ENCODE results near the gene CWF19L2. TPM values are rescaled to one million over a fixed set of nuclear protein-coding genes. Genes with fewer than 3 reads are reported as not detected.
"Not testable (repeated sequence)": the region's sequence is repeated elsewhere in the genome, so short reads cannot be mapped to it uniquely, and the experiment has no call there.

Gene CWF19L2
- total and polyA plus RNA-seq, 7 donors, result 3.0 to 10.3 (median 8.1) TPM

DNA sequence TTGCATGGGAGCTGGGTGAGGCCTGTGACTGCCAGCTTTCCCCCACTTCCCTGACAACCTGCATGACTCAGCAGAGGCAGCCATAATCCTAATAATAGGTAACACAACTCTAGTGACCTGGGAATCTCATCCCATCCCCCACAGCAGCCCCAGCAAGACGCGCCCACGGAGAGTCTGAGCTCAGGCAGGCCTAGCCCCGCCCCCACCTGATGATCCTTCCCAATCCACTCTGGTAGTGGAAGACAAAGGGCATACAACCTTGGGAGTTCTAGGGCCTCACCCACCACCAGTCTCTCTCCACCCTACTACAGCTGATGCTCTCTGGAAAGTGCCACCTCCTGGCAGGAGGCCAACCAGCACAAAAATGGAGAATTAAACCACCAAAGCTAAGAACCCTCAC lies 60.3 kb downstream of the CWF19L2 start:
- Histone ChIP-seq H3K27ac (no peak overlapping the region), H3K9me3 (no peaks in the 10 kb centered on the region), H3K4me3 (no peak overlapping the region), H3K27me3 (ENCODE audit: insufficient read depth in 3 of 3, low read length in 2 of 3) (no peaks in the 10 kb centered on the region), H3K36me3 (ENCODE audit: insufficient read depth in 1 of 2, low read depth in 1 of 2) (peaks cover 0 to 11% of the 10 kb centered on the region in 2 donors), H3K4me1 (no peaks in the 10 kb centered on the region)
- ATAC-seq (no peak), DNase-seq (no peak)
- 85 to 92% (median 90%) methylated on average over 4 of the region's 4 CpGs for WGBS, 3 donors
- intact Hi-C loops (cut with DNase I), result no loop called here
- TF ChIP-seq, protein P1, sequence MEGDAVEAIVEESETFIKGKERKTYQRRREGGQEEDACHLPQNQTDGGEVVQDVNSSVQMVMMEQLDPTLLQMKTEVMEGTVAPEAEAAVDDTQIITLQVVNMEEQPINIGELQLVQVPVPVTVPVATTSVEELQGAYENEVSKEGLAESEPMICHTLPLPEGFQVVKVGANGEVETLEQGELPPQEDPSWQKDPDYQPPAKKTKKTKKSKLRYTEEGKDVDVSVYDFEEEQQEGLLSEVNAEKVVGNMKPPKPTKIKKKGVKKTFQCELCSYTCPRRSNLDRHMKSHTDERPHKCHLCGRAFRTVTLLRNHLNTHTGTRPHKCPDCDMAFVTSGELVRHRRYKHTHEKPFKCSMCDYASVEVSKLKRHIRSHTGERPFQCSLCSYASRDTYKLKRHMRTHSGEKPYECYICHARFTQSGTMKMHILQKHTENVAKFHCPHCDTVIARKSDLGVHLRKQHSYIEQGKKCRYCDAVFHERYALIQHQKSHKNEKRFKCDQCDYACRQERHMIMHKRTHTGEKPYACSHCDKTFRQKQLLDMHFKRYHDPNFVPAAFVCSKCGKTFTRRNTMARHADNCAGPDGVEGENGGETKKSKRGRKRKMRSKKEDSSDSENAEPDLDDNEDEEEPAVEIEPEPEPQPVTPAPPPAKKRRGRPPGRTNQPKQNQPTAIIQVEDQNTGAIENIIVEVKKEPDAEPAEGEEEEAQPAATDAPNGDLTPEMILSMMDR (IDR thresholded peaks at IDR 0.05), result no peak

DNA sequence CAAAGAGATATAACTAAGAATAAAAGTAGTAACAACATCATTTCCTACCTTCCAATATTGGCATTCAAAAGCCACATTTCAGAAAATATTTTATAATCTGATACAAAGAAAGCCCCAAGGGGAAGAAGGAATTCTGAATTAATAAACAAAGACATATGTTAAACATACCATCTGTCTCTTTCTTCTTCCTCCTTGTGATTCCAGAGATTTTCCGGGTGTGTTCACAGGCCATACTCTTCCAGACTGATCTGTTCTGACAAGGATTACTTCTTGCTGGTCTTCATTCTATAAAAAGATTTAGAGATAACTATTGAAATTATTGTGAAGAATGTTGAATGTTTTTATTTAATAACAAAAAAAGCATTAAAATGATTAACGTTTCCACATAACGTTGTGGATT lies 65.0 kb downstream of the CWF19L2 start:
- intact Hi-C loops (cut with DNase I), result no loop called here
- no peak for DNase-seq
- Histone ChIP-seq H3K9me3 (no peaks in the 10 kb centered on the region), H3K36me3 (ENCODE audit: insufficient read depth in 1 of 2, low read depth in 1 of 2) (peaks cover 0 to 48% of the 10 kb centered on the region in 2 donors), H3K27ac (no peak overlapping the region), H3K4me3 (no peak overlapping the region), H3K4me1 (no peaks in the 10 kb centered on the region), H3K27me3 (ENCODE audit: insufficient read depth in 3 of 3, low read length in 2 of 3) (no peaks in the 10 kb centered on the region)
- no peak for ATAC-seq
- TF ChIP-seq, protein P1 (IDR thresholded peaks at IDR 0.05), result no peak
- 85 to 86% (median 86%) methylated on average over 3 of the region's 3 CpGs for WGBS, 3 donors

DNA sequence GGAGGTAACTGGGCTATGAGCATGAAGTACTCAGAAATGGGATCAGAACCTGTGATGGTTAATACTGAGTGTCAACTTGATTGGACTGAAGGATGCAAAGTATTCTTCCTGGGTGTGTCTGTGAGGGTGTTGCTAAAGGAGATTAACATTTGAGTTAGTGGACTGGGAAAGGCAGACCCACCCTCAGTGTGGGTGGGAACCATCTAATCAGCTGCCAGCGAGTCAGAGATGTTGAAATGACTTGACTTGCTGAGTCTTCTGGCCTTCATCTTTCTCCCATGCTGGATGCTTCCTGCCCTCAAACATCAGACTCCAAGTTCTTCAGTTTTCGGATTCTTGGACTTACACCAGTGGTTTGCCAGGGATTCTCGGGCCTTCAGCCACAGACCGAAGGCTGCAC lies 66.9 kb downstream of the CWF19L2 start:
- DNase-seq; H3K9me3 ChIP-seq; ATAC-seq; H3K27ac ChIP-seq; H3K4me1 ChIP-seq; intact Hi-C loops (cut with DNase I); H3K27me3 ChIP-seq (ENCODE audit: insufficient read depth in 3 of 3, low read length in 2 of 3); H3K4me3 ChIP-seq: not testable (repeated sequence)
- 96 to 99% (median 97%) methylated on average over 4 of the region's 4 CpGs for WGBS, 3 donors
- H3K36me3 ChIP-seq (ENCODE audit: insufficient read depth in 1 of 2, low read depth in 1 of 2), result peaks cover 0 to 48% of the 10 kb centered on the region in 2 donors

DNA sequence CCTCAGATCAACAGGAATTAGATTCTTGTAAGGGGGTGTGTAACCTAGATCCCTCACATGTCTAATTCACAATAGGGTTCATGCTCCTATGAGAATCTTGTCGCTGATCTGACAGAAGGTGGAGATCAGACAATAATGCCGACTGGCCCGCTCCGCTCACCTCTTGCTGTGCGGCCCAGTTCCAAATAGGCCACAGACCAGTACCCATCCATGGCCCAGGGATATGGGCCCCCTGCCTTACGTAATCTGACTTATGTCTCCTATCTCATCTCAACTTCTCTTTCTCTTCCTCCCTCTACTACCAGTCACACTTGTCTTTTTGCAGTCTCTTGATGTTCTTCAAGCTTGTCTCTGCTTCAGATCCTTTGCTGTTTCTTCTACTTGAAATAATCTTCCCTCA lies 70.0 kb downstream of the CWF19L2 start:
- intact Hi-C loops (cut with DNase I), result no loop called here
- WGBS, 3 donors, result 93 to 98% (median 98%) methylated on average over 6 of the region's 6 CpGs
- TF ChIP-seq, protein P1 (IDR thresholded peaks at IDR 0.05), result no peak
- Histone ChIP-seq H3K36me3 (ENCODE audit: insufficient read depth in 1 of 2, low read depth in 1 of 2) (peaks cover 0 to 45% of the 10 kb centered on the region in 2 donors), H3K27me3 (ENCODE audit: insufficient read depth in 3 of 3, low read length in 2 of 3) (no peaks in the 10 kb centered on the region), H3K27ac (no peak overlapping the region), H3K4me3 (no peak overlapping the region), H3K9me3 (no peaks in the 10 kb centered on the region), H3K4me1 (no peaks in the 10 kb centered on the region)
- ATAC-seq, result no peak
- no peak for DNase-seq

DNA sequence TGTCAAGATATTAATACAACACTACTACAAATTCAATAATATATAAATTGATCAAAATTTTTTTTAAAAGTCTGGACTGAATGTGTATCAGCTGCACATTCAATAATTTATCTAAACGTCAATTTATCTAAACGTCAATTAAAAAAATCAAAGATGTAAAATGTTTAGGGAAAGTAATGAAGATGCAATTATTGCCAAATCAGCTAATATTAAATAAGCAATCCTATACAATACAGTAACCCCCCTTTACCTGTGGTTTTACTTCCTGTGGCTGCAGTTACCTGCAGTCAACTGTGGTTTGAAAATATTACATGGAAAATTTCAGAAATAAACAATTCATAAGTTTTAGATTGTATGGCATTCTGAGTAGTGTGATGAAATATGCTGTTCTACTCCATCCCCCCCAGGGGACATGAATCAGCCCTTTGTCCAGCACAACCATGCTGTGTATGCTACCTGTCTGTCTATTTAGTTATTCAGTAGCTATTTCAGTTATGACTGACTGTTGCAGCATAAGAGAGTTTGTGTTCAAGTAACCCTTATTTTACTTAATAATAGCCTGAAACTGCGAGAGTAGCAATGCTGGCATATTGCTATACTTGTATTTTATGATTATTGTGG lies 72.2 kb downstream of the CWF19L2 start:
- no peaks in the 10 kb centered on the region for H3K4me1 ChIP-seq
- DNase-seq, result no peak
- WGBS, 3 donors, result 95 to 97% (median 96%) methylated on average over 3 of the region's 3 CpGs
- no peaks in the 10 kb centered on the region for H3K9me3 ChIP-seq
- TF ChIP-seq, protein P1 (IDR thresholded peaks at IDR 0.05), result no peak
- no peak overlapping the region for H3K27ac ChIP-seq
- intact Hi-C loops (cut with DNase I), result no loop called here
- H3K27me3 ChIP-seq (ENCODE audit: insufficient read depth in 3 of 3, low read length in 2 of 3), result no peaks in the 10 kb centered on the region
- peaks cover 0 to 23% of the 10 kb centered on the region in 2 donors for H3K36me3 ChIP-seq (ENCODE audit: insufficient read depth in 1 of 2, low read depth in 1 of 2)
- ATAC-seq, result no peak
- no peak overlapping the region for H3K4me3 ChIP-seq

Measured in psoas muscle (tissue), 8 donors.